ENCODE measurements around the gene KLHDC9. TPM values are rescaled to one million over a fixed set of nuclear protein-coding genes. Genes with fewer than 3 reads are reported as not detected.

Gene KLHDC9
- total and polyA plus RNA-seq, 2 donors (not counting 1 experiment from before 2014, with no cell fraction given) = 1.6 to 2.7 TPM

DNA sequence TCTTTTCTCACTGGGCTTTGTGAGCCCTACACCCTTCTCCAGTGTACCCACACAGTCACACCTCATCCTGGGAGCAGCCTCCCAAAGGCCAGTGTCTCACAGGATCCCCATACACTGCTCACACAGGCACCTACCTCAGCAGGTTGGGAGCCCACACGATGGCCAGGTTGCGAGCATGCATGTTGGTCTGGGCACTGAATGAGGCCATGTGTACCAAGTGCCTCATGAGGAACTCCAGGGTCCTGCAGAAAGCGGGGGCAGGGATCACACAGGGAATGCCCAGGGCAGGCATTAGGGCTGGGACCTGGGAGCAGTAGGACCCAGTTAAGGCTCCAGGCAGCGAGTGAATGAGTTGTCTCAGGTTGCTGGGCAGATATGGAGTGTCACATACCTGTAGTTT is 43.9 kb upstream of the KLHDC9 start:
- Histone ChIP-seq H3K4me1 (ENCODE audit: control insufficient read depth in 2 of 2, insufficient read depth in 2 of 2, low read length in 2 of 2) (peaks cover 0 to 3% of the 10 kb centered on the region in 2 donors), H3K36me3 (replicated peaks in 1 of 2; ENCODE audit: control extremely low read depth in 1 of 2, control insufficient read depth in 1 of 2, extremely low read depth in 1 of 2, insufficient read depth in 2 of 2, low read length in 1 of 2) (peaks cover 3 to 79% of the 10 kb centered on the region in 2 experiments), H3K4me3 (ENCODE audit: control extremely low read depth in 1 of 5, extremely low read depth in 1 of 5, insufficient read depth in 1 of 5, low read depth in 2 of 5, low read length in 4 of 5) (no peak overlapping the region), H3K9me3 (ENCODE audit: control extremely low read depth in 1 of 3, control insufficient read depth in 2 of 3, insufficient read depth in 1 of 3, low read length in 2 of 3) (no peaks in the 10 kb centered on the region), H3K27me3 (replicated peaks in 1 of 4; ENCODE audit: control extremely low read depth in 1 of 4, control insufficient read depth in 3 of 4, insufficient read depth in 4 of 4, low read length in 3 of 4) (no peaks in the 10 kb centered on the region), H3K4me2 (replicated peaks; ENCODE audit: low read depth, low read length, poor library complexity, severe bottlenecking) (no peak overlapping the region), H3K9ac (ENCODE audit: low read length) (no peak overlapping the region), H3K79me2 (ENCODE audit: control insufficient read depth, insufficient read depth, low read length) (peaks cover 76% of the 10 kb centered on the region), H3K27ac (ENCODE audit: low read length in 2 of 2) (no peak overlapping the region), H2AFZ (ENCODE audit: insufficient read depth, low read depth, low read length, poor library complexity, severe bottlenecking) (no peak overlapping the region), H4K20me1 (ENCODE audit: control insufficient read depth, insufficient read depth, low read length, poor library complexity, severe bottlenecking) (peaks cover 56% of the 10 kb centered on the region)
- ATAC-seq (ENCODE audit: low read depth) (no peak), DNase-seq (no peak)
- H3K27ac Mint-ChIP-seq = peak overlapping the region; percentile 53
- TF ChIP-seq, protein P1, sequence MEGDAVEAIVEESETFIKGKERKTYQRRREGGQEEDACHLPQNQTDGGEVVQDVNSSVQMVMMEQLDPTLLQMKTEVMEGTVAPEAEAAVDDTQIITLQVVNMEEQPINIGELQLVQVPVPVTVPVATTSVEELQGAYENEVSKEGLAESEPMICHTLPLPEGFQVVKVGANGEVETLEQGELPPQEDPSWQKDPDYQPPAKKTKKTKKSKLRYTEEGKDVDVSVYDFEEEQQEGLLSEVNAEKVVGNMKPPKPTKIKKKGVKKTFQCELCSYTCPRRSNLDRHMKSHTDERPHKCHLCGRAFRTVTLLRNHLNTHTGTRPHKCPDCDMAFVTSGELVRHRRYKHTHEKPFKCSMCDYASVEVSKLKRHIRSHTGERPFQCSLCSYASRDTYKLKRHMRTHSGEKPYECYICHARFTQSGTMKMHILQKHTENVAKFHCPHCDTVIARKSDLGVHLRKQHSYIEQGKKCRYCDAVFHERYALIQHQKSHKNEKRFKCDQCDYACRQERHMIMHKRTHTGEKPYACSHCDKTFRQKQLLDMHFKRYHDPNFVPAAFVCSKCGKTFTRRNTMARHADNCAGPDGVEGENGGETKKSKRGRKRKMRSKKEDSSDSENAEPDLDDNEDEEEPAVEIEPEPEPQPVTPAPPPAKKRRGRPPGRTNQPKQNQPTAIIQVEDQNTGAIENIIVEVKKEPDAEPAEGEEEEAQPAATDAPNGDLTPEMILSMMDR (IDR thresholded peaks at IDR 0.05) = no peak
- no peak for TF ChIP-seq EZH2 (IDR thresholded peaks at IDR 0.05; ENCODE audit: borderline replicate concordance, insufficient read depth, low read depth, low read length, poor library complexity, severe bottlenecking)
- H3K9me3 Mint-ChIP-seq (ENCODE audit: insufficient read depth) = no peaks in the 10 kb centered on the region
- no peaks in the 10 kb centered on the region for H3K27me3 Mint-ChIP-seq
- peaks cover 14% of the 10 kb centered on the region for H3K4me1 Mint-ChIP-seq
- ChIA-PET CTCF (interaction anchor here (0.8 to 2.3 kb wide), 5 partner anchors 8 to 57 kb away, joined by 3 to 10 read pairs (median 4); partner anchors contain the start of gene USF1), POLR2A (no interaction called here)
- no peak overlapping the region for H3K4me3 Mint-ChIP-seq
- intact Hi-C loops (cut with micrococcal nuclease) = no loop called here
- WGBS (ENCODE audit: insufficient coverage) = 98% methylated on average over 4 of the region's 4 CpGs

DNA sequence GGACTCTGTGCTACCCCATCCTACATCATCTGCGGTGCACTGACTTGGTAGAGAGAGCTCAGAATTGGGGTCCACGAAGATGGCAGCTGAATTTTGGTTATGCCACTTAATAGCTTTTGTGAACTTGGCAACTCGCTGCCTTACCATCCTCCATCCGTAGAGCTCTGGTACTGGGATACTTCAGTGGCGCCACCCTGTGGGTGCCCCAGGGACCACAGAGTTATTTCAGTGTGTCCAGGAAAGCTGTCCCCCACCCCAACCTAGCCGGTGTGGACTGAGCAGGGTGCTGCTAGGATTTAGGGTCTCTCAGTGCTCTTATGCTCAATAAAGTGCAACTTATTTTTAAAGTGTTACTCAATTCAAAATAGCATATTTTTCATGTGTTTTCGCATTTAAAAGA is 43.4 kb upstream of the KLHDC9 start:
- CTCF ChIA-PET = interaction anchor here (0.6 to 2.3 kb wide), 7 partner anchors 8 to 730 kb away, joined by 3 to 10 read pairs (median 3); partner anchors contain the start of gene USF1
- peaks cover 19% of the 10 kb centered on the region for H3K4me1 Mint-ChIP-seq
- H2AFZ ChIP-seq (ENCODE audit: insufficient read depth, low read depth, low read length, poor library complexity, severe bottlenecking) = no peak overlapping the region
- H3K4me2 ChIP-seq (replicated peaks; ENCODE audit: low read depth, low read length, poor library complexity, severe bottlenecking) = no peak overlapping the region
- peaks cover 62% of the 10 kb centered on the region for H4K20me1 ChIP-seq (ENCODE audit: control insufficient read depth, insufficient read depth, low read length, poor library complexity, severe bottlenecking)
- ATAC-seq (ENCODE audit: low read depth) (no peak), DNase-seq (no peak)
- H3K27me3 Mint-ChIP-seq = no peaks in the 10 kb centered on the region
- peaks cover 2 to 79% of the 10 kb centered on the region in 2 experiments for H3K36me3 ChIP-seq (replicated peaks in 1 of 2; ENCODE audit: control extremely low read depth in 1 of 2, control insufficient read depth in 1 of 2, extremely low read depth in 1 of 2, insufficient read depth in 2 of 2, low read length in 1 of 2)
- no peak overlapping the region for H3K27ac ChIP-seq (ENCODE audit: low read length in 2 of 2)
- no peaks in the 10 kb centered on the region for H3K9me3 ChIP-seq (ENCODE audit: control extremely low read depth in 1 of 3, control insufficient read depth in 2 of 3, insufficient read depth in 1 of 3, low read length in 2 of 3)
- H3K27ac Mint-ChIP-seq = peak overlapping the region; percentile 20
- TF ChIP-seq, protein P1 (IDR thresholded peaks at IDR 0.05) = no peak
- no peak for TF ChIP-seq EZH2 (IDR thresholded peaks at IDR 0.05; ENCODE audit: borderline replicate concordance, insufficient read depth, low read depth, low read length, poor library complexity, severe bottlenecking)
- no peak overlapping the region for H3K4me3 Mint-ChIP-seq
- peaks cover 0 to 5% of the 10 kb centered on the region in 2 donors for H3K4me1 ChIP-seq (ENCODE audit: control insufficient read depth in 2 of 2, insufficient read depth in 2 of 2, low read length in 2 of 2)
- H3K4me3 ChIP-seq (ENCODE audit: control extremely low read depth in 1 of 5, extremely low read depth in 1 of 5, insufficient read depth in 1 of 5, low read depth in 2 of 5, low read length in 4 of 5) = no peak overlapping the region
- H3K27me3 ChIP-seq (replicated peaks in 1 of 4; ENCODE audit: control extremely low read depth in 1 of 4, control insufficient read depth in 3 of 4, insufficient read depth in 4 of 4, low read length in 3 of 4) = no peaks in the 10 kb centered on the region
- H3K9ac ChIP-seq (ENCODE audit: low read length) = no peak overlapping the region
- 76% methylated on average over 4 of the region's 7 CpGs for WGBS (ENCODE audit: insufficient coverage)
- intact Hi-C loops (cut with micrococcal nuclease) = no loop called here
- peaks cover 82% of the 10 kb centered on the region for H3K79me2 ChIP-seq (ENCODE audit: control insufficient read depth, insufficient read depth, low read length)
- POLR2A ChIA-PET = no interaction called here
- no peaks in the 10 kb centered on the region for H3K9me3 Mint-ChIP-seq (ENCODE audit: insufficient read depth)
